HepG2 (cell line): Measurements from ENCODE around the gene CHL1. TPM values are rescaled to one million over a fixed set of nuclear protein-coding genes. Genes with fewer than 3 reads are reported as not detected.

Experiments
- ATAC-seq: fragments of 200-7000 bp; cut with Tn5 transposase; 3 replicates; pipeline ENCODE4 v1.9.1; 2020; ENCODE audit warnings: mild to moderate bottlenecking, moderate library complexity
- BruUV-seq: library from RNA; stranded (reverse); fragments of 400-500 nt; replicated peaks from 2 replicates; lab custom pipeline; 2021; lab: Mats Ljungman, UMichigan
- CTCF ChIA-PET: fragments of 300-600 bp; formaldehyde crosslinking; extraction: SDS; loops from one replicate; lab custom pipeline; 2021; ENCODE audit warnings: low total read pairs, inconsistent platforms, low intra/inter-chr PET ratio; lab: Yijun Ruan, JAX
- POLR2A ChIA-PET: fragments of 350-600 bp; sonication (Branson Sonifier 250); formaldehyde crosslinking; loops from one replicate; lab custom pipeline; 2020; ENCODE audit warnings: antibody characterized with exemption, inconsistent platforms; lab: Yijun Ruan, JAX
- DNase-seq: peaks from one replicate; pipeline ENCODE4 v3.0.0-alpha.2; 2015; ENCODE audit warnings: low spot score
- FAIRE-seq: peaks from 3 replicates; lab custom pipeline; 2011; peaks lifted over from hg19 to GRCh38; lab: Jason Lieb, UNC
- H2AFZ ChIP-seq: one replicate; pipeline ENCODE4 v1.6.1; 2011; ENCODE audit warnings: low read length, inconsistent platforms
- H3K27ac ChIP-seq: fragments of 300-600 bp; 3 replicates; pipeline ENCODE4 v1.8.0; 2011; ENCODE audit warnings: mixed run types, mild to moderate bottlenecking, mixed read lengths, low read length, inconsistent platforms; ENCODE audit not compliant: insufficient read depth; ENCODE audit errors: extremely low read length
- H3K27me3 ChIP-seq, 2 experiments: fragments of 200-600 bp in 1 of 2; 2 replicates in 1 of 2; 3 replicates in 1 of 2; pipeline versions ENCODE4 v1.6.0 to v1.8.0; 2011; ENCODE audit warnings: low read length in 2 of 2, mild to moderate bottlenecking in 2 of 2, moderate library complexity in 2 of 2, inconsistent platforms in 1 of 2; ENCODE audit not compliant: insufficient read depth in 2 of 2, control insufficient read depth in 1 of 2
- H3K36me3 ChIP-seq, 2 experiments: fragments of 200-600 bp in 1 of 2; replicated peaks in 1 of 2; 2 replicates in 1 of 2; 3 replicates in 1 of 2; pipeline versions ENCODE4 v1.5.1 to v1.8.0; 2011; ENCODE audit warnings: low read length in 2 of 2, inconsistent platforms in 1 of 2; ENCODE audit not compliant: insufficient read depth in 2 of 2, control insufficient read depth in 1 of 2
- H3K4me1 ChIP-seq: 2 replicates; pipeline ENCODE4 v1.5.1; 2012; ENCODE audit warnings: low read length, inconsistent platforms; ENCODE audit not compliant: insufficient read depth
- H3K4me2 ChIP-seq: 2 replicates; pipeline ENCODE4 v1.6.0; 2011; ENCODE audit warnings: low read depth, low read length, inconsistent platforms
- H3K4me3 ChIP-seq, 3 experiments: fragments of 200-600 bp in 1 of 3; sonication (generic), shearing (Covaris generic) in 1 of 3; replicated peaks in 1 of 3; 2 replicates each; pipeline ENCODE4 v1.5.1; 2011 to 2016; ENCODE audit warnings: low read length in 3 of 3, inconsistent platforms in 2 of 3, low read depth in 2 of 3, mild to moderate bottlenecking in 2 of 3, control low read depth in 1 of 3, mixed read lengths in 1 of 3; ENCODE audit not compliant: insufficient read depth in 1 of 3
- H3K79me2 ChIP-seq: one replicate; pipeline ENCODE4 v1.6.1; 2011; ENCODE audit warnings: low read length, inconsistent platforms; ENCODE audit not compliant: insufficient read depth
- H3K9ac ChIP-seq: 2 replicates; pipeline ENCODE4 v1.6.0; 2011; ENCODE audit warnings: mild to moderate bottlenecking, low read depth, low read length, inconsistent platforms; ENCODE audit not compliant: insufficient read depth
- H3K9me3 ChIP-seq: 2 replicates; pipeline ENCODE4 v1.5.1; 2012; ENCODE audit warnings: mild to moderate bottlenecking, low read length
- H4K20me1 ChIP-seq: 2 replicates; pipeline ENCODE4 v1.6.0; 2011; ENCODE audit warnings: inconsistent platforms, mild to moderate bottlenecking, low read length, moderate library complexity; ENCODE audit not compliant: insufficient read depth
- AHR ChIP-seq: IDR thresholded peaks from 2 replicates; pipeline ENCODE4 v1.6.1; 2018; ENCODE audit warnings: missing genetic modification reagents, missing compliant biosample characterization
- ATM ChIP-seq: fragments of 450-650 bp; IDR thresholded peaks from 2 replicates; pipeline ENCODE4 v1.7.1; 2017; ENCODE audit warnings: mild to moderate bottlenecking, borderline replicate concordance
- CEBPB ChIP-seq: IDR thresholded peaks from 2 replicates; pipeline ENCODE4 v1.6.1; 2011; ENCODE audit warnings: low read depth, low read length, improper control_type of control experiment, borderline replicate concordance
- CREM ChIP-seq, 2 experiments: sonication (generic) in 1 of 2; formaldehyde crosslinking in 1 of 2; IDR thresholded peaks; 2 replicates each; pipeline versions ENCODE4 v1.4.0 to v1.6.1; 2016 to 2020; ENCODE audit warnings: antibody characterized with exemption in 1 of 2, mild to moderate bottlenecking in 1 of 2, missing genetic modification reagents in 1 of 2
- KMT2A ChIP-seq: sonication (generic); formaldehyde crosslinking; IDR thresholded peaks from 2 replicates; pipeline ENCODE4 v1.4.0; 2020; ENCODE audit warnings: missing genetic modification reagents
- NAIF1 ChIP-seq: sonication (generic); formaldehyde crosslinking; IDR thresholded peaks from 2 replicates; pipeline ENCODE4 v1.5.0; 2020; ENCODE audit warnings: mild to moderate bottlenecking, missing genetic modification reagents, borderline replicate concordance
- NCOR1 ChIP-seq: fragments of 200-600 bp; sonication (generic); IDR thresholded peaks from 2 replicates; pipeline ENCODE4 v1.7.0; 2017; ENCODE audit warnings: antibody characterized with exemption, low read length, borderline replicate concordance
- PRMT3 ChIP-seq: sonication (generic); formaldehyde crosslinking; IDR thresholded peaks from 2 replicates; pipeline ENCODE4 v1.8.1; 2022; ENCODE audit warnings: low read depth, mild to moderate bottlenecking, moderate library complexity, missing genetic modification reagents, borderline replicate concordance
- RFX5 ChIP-seq: IDR thresholded peaks from 2 replicates; pipeline ENCODE4 v1.6.1; 2011; ENCODE audit warnings: low read depth, low read length, improper control_type of control experiment
- ZNF274 ChIP-seq: sonication (generic); formaldehyde crosslinking; IDR thresholded peaks from 2 replicates; pipeline ENCODE4 v1.5.1; 2020; ENCODE audit warnings: mild to moderate bottlenecking, missing genetic modification reagents
- ZNF430 ChIP-seq: sonication (generic); formaldehyde crosslinking; IDR thresholded peaks from 2 replicates; pipeline ENCODE4 v1.9.0; 2021; ENCODE audit warnings: mild to moderate bottlenecking, missing genetic modification reagents
- ZNF549 ChIP-seq: sonication (generic); formaldehyde crosslinking; IDR thresholded peaks from 2 replicates; pipeline ENCODE4 v1.5.0; 2020; ENCODE audit warnings: missing genetic modification reagents
- ZNF572 ChIP-seq: sonication (generic); formaldehyde crosslinking; IDR thresholded peaks from 2 replicates; pipeline ENCODE4 v1.5.1; 2020; ENCODE audit warnings: mild to moderate bottlenecking, missing genetic modification reagents
- ZNF709 ChIP-seq: sonication (generic); formaldehyde crosslinking; IDR thresholded peaks from 2 replicates; pipeline ENCODE4 v1.5.0; 2020; ENCODE audit warnings: mild to moderate bottlenecking, missing genetic modification reagents
- WGBS: methylation state at CpG from one replicate; pipeline ENCODE4 v1.1.6; 2017; ENCODE audit warnings: low lambda C conversion rate; 5-methylcytosine and 5-hydroxymethylcytosine counted together
- in situ Hi-C: cut with HindIII; loops from 2 replicates; pipeline ENCODE4 v1.10.0; 2017; ENCODE audit warnings: low pct_unique_long_range_greater_than_20kb; ENCODE audit not compliant: extremely low pct_ligation_motif_present
- intact Hi-C: fragments of 100-400 bp; cut with micrococcal nuclease; formaldehyde crosslinking; loops from one replicate; pipeline ENCODE4 v1.10.0; 2022; ENCODE audit not compliant: unreplicated experiment
- polyA plus RNA-seq, 8 experiments: library from polyadenylated mRNA; depleted of rRNA in 3 of 8; stranded (reverse) in 7 of 8; unstranded in 1 of 8; fragments of >200 nt; fragmentation: Illumina TruSeq in 4 of 8; extraction: Trizol in 4 of 8; gene quantifications; 2 replicates each; pipeline versions ENCODE4 v1.2.1 to v1.2.3, GENCODE V29; 2011 to 2016; ENCODE audit warnings: low read depth in 4 of 8, missing spikeins in 1 of 8, mixed read lengths in 1 of 8; ENCODE audit not compliant: insufficient read depth in 1 of 8
- total RNA-seq, 5 experiments: library from RNA; depleted of rRNA; stranded (reverse); fragments of >200 nt; fragmentation: Illumina TruSeq; extraction: Trizol; gene quantifications; 2 replicates each; pipeline ENCODE4 v1.2.3, GENCODE V29; 2016; ENCODE audit warnings: low read depth in 1 of 5
- TF ChIP-seq, protein P1 (sequence below): sonication (generic); formaldehyde crosslinking; conservative IDR thresholded peaks from 2 replicates; pipeline ENCODE4 v1.8.0; 2022; ENCODE audit warnings: low read depth, missing genetic modification reagents
- TF ChIP-seq, protein P2 (sequence below): sonication (generic); formaldehyde crosslinking; IDR thresholded peaks from 2 replicates; pipeline ENCODE4 v1.5.0; 2020; ENCODE audit warnings: mild to moderate bottlenecking, missing genetic modification reagents, borderline replicate concordance

Gene CHL1
- total and polyA plus RNA-seq, 2 of the 13 experiments (the other 11 are each of a cell fraction or from before 2014, with no cell fraction given), result not detected

DNA sequence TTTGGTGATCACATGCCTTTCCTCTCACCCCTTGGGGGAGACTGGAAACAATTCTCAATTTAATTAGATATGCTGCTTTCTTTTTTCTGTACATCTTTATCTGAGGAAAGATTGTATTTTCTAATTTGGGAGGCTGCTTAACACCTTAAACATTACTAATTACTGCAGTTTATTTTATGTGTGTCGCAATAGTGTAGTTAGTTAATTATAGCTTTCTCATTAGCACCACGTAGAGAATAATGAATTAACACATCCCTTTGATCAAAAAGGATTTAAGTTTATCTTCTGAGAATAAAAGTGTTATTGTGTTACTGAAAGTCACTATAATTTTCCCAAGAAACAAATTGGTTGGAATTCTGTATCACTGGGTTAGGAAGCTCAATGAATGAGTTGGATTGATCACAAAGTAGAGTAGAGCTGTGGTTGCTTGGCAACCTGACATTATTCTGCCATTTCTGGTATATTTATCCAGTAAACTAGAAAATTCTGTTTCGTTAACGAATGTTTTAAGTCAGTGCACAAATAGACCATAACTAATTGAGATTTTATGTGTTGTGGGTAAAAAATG lies 4.3 kb downstream of the CHL1 start:
- H3K4me3 ChIP-seq, result no peak overlapping the region
- DNase-seq (no peak), FAIRE-seq (no peak), ATAC-seq (no peak)
- H3K79me2 ChIP-seq, result no peaks in the 10 kb centered on the region
- intact Hi-C loops (no loop called here), in situ Hi-C loops (no loop called here)
- H3K4me2 ChIP-seq, result no peak overlapping the region
- POLR2A ChIA-PET, result no interaction called here
- H3K9ac ChIP-seq, result no peak overlapping the region
- peaks cover 0 to 7% of the 10 kb centered on the region in 2 experiments; a peak in 3 of 5 replicates for H3K27me3 ChIP-seq
- H2AFZ ChIP-seq, result no peak overlapping the region
- no peaks in the 10 kb centered on the region for H3K36me3 ChIP-seq
- H3K27ac ChIP-seq, result no peak overlapping the region
- WGBS, result 11% methylated on average over 4 of the region's 4 CpGs
- BruUV-seq, result no TSS peak
- no peaks in the 10 kb centered on the region for H4K20me1 ChIP-seq
- TF ChIP-seq KMT2A (CRISPR knock-in tag) (no peak), RFX5 (no peak), AHR (CRISPR knock-in tag) (no peak), ZNF572 (no peak), ZNF430 (no peak), CREM (IDR thresholded peaks at IDR 0.05) (no peak), CREM (CRISPR knock-in tag; IDR thresholded peaks at IDR 0.05) (no peak), ZNF549 (CRISPR knock-in tag) (no peak), CEBPB (peak; percentile 61; the same call in 1 of the 2 replicates), ZNF274 (CRISPR knock-in tag) (no peak)
- CTCF ChIA-PET, result no interaction called here
- H3K9me3 ChIP-seq, result no peaks in the 10 kb centered on the region
- H3K4me1 ChIP-seq, result no peaks in the 10 kb centered on the region

DNA sequence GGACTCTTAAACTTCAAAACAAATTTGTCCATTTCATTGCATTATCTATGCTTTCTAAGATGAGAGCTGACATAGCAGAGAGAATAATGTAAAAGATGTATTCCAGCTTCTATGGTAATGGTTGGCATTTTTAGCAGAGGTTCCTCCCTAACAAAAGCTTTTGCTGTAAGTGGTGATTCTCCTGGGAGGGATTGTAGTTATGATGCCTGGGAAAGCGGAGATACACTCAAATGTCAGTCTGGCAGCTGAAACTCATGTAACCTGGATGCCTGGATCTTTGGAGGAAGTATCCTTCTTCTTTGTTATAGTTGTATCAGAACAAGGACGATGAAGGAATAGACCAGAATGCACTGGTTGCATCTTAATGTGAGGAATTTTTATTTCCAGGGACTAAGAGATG lies 7.5 kb downstream of the CHL1 start:
- POLR2A ChIA-PET, result no interaction called here
- TF ChIP-seq NCOR1 (no peak), PRMT3 (CRISPR knock-in tag) (no peak), ZNF709 (CRISPR knock-in tag) (no peak), NAIF1 (CRISPR knock-in tag) (no peak), ATM (no peak)
- TF ChIP-seq, protein P1, sequence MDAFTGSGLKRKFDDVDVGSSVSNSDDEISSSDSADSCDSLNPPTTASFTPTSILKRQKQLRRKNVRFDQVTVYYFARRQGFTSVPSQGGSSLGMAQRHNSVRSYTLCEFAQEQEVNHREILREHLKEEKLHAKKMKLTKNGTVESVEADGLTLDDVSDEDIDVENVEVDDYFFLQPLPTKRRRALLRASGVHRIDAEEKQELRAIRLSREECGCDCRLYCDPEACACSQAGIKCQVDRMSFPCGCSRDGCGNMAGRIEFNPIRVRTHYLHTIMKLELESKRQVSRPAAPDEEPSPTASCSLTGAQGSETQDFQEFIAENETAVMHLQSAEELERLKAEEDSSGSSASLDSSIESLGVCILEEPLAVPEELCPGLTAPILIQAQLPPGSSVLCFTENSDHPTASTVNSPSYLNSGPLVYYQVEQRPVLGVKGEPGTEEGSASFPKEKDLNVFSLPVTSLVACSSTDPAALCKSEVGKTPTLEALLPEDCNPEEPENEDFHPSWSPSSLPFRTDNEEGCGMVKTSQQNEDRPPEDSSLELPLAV (CRISPR knock-in tag), result no peak
- TF ChIP-seq, protein P2, sequence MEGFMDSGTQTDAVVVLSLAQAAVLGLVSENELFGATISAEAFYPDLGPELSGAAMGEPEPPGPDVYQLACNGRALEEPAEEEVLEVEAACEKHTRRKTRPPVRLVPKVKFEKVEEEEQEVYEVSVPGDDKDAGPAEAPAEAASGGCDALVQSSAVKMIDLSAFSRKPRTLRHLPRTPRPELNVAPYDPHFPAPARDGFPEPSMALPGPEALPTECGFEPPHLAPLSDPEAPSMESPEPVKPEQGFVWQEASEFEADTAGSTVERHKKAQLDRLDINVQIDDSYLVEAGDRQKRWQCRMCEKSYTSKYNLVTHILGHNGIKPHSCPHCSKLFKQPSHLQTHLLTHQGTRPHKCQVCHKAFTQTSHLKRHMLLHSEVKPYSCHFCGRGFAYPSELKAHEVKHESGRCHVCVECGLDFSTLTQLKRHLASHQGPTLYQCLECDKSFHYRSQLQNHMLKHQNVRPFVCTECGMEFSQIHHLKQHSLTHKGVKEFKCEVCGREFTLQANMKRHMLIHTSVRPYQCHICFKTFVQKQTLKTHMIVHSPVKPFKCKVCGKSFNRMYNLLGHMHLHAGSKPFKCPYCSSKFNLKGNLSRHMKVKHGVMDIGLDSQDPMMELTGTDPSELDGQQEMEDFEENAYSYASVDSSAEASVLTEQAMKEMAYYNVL (CRISPR knock-in tag), result no peak

More for the DNA sequence above, 7.5 kb downstream of the CHL1 start:
- CTCF ChIA-PET, result no interaction called here
- intact Hi-C loops (no loop called here), in situ Hi-C loops (no loop called here)
- Histone ChIP-seq H4K20me1 (no peaks in the 10 kb centered on the region), H3K4me2 (no peak overlapping the region), H3K4me3 (no peak overlapping the region), H2AFZ (no peak overlapping the region), H3K9me3 (no peaks in the 10 kb centered on the region), H3K9ac (no peak overlapping the region), H3K36me3 (no peaks in the 10 kb centered on the region), H3K79me2 (no peaks in the 10 kb centered on the region), H3K4me1 (no peaks in the 10 kb centered on the region), H3K27me3 (no peaks in the 10 kb centered on the region), H3K27ac (no peak overlapping the region)
- ATAC-seq (no peak), DNase-seq (no peak), FAIRE-seq (no peak)
- BruUV-seq, result no TSS peak
- 5% methylated on average over 2 of the region's 2 CpGs for WGBS
